22Rv1 (cell line): ENCODE data around the gene CASP3.
"Not testable (repeated sequence)": the region's sequence is repeated elsewhere in the genome, so short reads cannot be mapped to it uniquely, and the experiment has no call there.

Experiments
- CTCF ChIP-seq: fragments of 450-650 bp; IDR thresholded peaks from 2 replicates; pipeline ENCODE4 v1.5.1; 2017; ENCODE audit warnings: mild to moderate bottlenecking
- ZFX ChIP-seq: fragments of 450-650 bp; IDR thresholded peaks from 2 replicates; pipeline ENCODE4 v1.6.1; 2017; ENCODE audit warnings: antibody characterized with exemption, borderline replicate concordance

- not testable (repeated sequence) for TF ChIP-seq CTCF, ZFX
Observed at GRCh38 chr4:184607429-184607828, 41.8 kb downstream of the CASP3 start.
